NK-92 (cell line): ENCODE measurements around the gene OPN5.
"Not testable (repeated sequence)": the region's sequence is repeated elsewhere in the genome, so short reads cannot be mapped to it uniquely, and the experiment has no call there.

Source experiments
- DNase-seq: peaks from one replicate; lab custom pipeline; 2025; ENCODE audit not compliant: unreplicated experiment; lab: John Stamatoyannopoulos, UW

OPN5 gene

GRCh38 chr6:47781732-47782131, at the start of gene OPN5:
Gene OPN5, plus strand, starts transcription at chr6:47782032. Its CDS starts 35 bp downstream, at chr6:47782067.
- no peak for DNase-seq

- DNase-seq: no peak
These were observed 47.8 kb upstream of the OPN5 start for GRCh38 chr6:47733879-47734558.

- no peak for DNase-seq
These were observed 46.9 kb upstream of the OPN5 start for GRCh38 chr6:47734831-47735481.

GRCh38 chr6:47736083-47736700, 45.6 kb upstream of the OPN5 start:
- no peak for DNase-seq

GRCh38 chr6:47737406-47737805, 44.4 kb upstream of the OPN5 start:
- DNase-seq: no peak

- no peak for DNase-seq
These were observed 41.1 kb upstream of the OPN5 start for GRCh38 chr6:47740714-47741113.

GRCh38 chr6:47741807-47742206, 40.0 kb upstream of the OPN5 start:
- DNase-seq: no peak

- DNase-seq: no peak
These were observed 38.1 kb upstream of the OPN5 start for GRCh38 chr6:47743744-47744143.

- DNase-seq: not testable (repeated sequence)
These were observed 36.6 kb upstream of the OPN5 start for GRCh38 chr6:47745269-47745668.

- DNase-seq: no peak
These were observed 32.1 kb upstream of the OPN5 start for GRCh38 chr6:47749757-47750156.

- no peak for DNase-seq
These were observed 29.0 kb upstream of the OPN5 start for GRCh38 chr6:47752801-47753200.

GRCh38 chr6:47759364-47759763, 22.5 kb upstream of the OPN5 start:
- DNase-seq: no peak

- DNase-seq: no peak
These were observed 19.3 kb upstream of the OPN5 start for GRCh38 chr6:47762502-47762901.

GRCh38 chr6:47766445-47766844, 15.4 kb upstream of the OPN5 start:
- DNase-seq: no peak

- no peak for DNase-seq
These were observed 14.7 kb upstream of the OPN5 start for GRCh38 chr6:47767102-47767501.

GRCh38 chr6:47769982-47770381, 11.8 kb upstream of the OPN5 start:
- DNase-seq: no peak

- no peak for DNase-seq
These were observed 9.5 kb upstream of the OPN5 start for GRCh38 chr6:47772359-47772758.

- DNase-seq: no peak
These were observed 8.8 kb upstream of the OPN5 start for GRCh38 chr6:47773005-47773404.

GRCh38 chr6:47780510-47781356, 1.1 kb upstream of the OPN5 start:
- DNase-seq: no peak

GRCh38 chr6:47785182-47785581, 3.4 kb downstream of the OPN5 start:
- DNase-seq: no peak
